IPS-18c (cell line): ENCODE results near the gene ZPLD1.

Source experiments
- H3K4me3 ChIP-seq: 2 replicates; pipeline ENCODE4 v1.7.0; 2013; ENCODE audit warnings: low read depth, mild to moderate bottlenecking, low read length, moderate library complexity; ENCODE audit not compliant: insufficient read depth
- H3K9me3 ChIP-seq: one replicate; pipeline ENCODE4 v1.6.1; 2013; ENCODE audit warnings: mild to moderate bottlenecking, low read length, moderate library complexity; ENCODE audit not compliant: control insufficient read depth, insufficient read depth

ZPLD1 gene

DNA sequence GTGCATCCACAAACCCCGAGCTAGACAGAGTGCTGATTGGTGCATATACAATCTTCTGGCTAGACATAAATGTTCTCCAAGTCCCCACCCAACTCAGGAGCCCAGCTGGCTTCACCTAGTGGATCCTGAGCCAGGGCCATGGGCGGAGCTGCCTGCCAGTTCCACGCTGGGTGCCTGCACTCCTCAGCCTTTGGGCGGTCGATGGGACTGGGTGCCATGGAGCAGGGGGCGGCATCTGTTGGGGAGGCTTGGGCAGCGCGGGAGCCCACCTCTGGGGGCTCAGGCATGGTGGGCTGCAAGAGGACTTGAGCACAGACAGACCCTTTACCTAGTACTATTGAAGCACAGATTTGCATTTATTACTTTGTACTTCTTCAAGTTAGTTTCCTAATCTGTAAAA lies 57.5 kb downstream of the ZPLD1 start:
- H3K9me3 ChIP-seq: no peaks in the 10 kb centered on the region
- no peak overlapping the region for H3K4me3 ChIP-seq

DNA sequence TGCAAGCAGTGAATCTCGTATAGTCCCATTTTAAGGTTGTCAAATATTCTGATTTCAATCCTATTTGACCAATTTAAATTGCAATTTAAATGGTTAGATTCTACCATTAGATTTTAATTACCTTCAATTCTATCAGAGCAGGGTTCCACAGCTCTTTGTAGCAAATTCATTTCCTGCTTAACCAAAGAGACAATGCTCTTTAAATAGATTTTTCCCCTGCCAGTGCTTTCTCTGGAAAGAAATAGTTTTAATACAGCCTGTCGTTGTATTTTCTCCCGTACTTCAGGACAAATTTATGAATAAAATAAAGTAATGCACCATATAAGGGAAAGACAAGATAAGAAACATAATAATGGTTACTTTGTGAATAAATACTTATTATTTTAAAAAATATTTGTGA lies 62.8 kb downstream of the ZPLD1 start:
- Histone ChIP-seq H3K4me3 (no peak overlapping the region), H3K9me3 (no peaks in the 10 kb centered on the region)

DNA sequence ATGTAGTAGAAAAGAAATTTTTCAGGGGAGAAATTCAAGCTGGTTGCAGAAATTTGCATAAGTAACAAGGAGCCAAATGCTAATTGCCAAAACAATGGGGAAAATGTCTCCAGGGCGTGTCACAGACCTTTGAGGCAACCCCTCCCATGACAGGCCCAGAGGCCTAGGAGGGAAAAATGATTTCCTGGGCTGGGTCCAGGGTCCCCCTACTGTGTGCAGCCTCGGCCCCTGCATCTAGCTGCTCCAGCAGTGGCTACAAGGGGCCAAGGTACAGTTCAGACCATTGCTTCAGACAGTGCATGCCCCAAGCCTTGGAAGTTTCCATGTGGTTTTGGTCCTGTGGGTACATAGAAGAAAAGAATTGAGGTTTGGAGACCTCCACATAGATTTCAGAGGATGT lies 70.7 kb downstream of the ZPLD1 start:
- peaks cover 4% of the 10 kb centered on the region for H3K9me3 ChIP-seq
- no peak overlapping the region for H3K4me3 ChIP-seq

DNA sequence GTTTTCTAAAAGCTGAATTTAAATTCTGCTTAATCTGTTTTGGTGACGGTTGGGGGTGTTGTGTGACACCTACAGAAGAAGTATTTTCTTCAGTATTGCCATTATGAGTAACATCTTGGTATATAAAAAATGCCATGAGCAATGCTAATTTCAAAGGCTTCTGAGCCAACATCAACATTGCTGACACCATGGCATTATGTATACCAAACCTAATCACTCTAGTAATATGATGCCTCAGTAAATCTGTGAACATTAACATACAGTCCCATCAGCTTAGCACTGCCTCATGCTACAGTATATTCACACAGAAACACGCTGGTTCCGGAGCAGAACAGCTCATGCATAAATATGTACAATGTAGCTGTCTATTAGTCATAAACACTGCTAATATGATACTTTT lies 75.8 kb downstream of the ZPLD1 start:
- H3K4me3 ChIP-seq: no peak overlapping the region
- peaks cover under 1% of the 10 kb centered on the region for H3K9me3 ChIP-seq

DNA sequence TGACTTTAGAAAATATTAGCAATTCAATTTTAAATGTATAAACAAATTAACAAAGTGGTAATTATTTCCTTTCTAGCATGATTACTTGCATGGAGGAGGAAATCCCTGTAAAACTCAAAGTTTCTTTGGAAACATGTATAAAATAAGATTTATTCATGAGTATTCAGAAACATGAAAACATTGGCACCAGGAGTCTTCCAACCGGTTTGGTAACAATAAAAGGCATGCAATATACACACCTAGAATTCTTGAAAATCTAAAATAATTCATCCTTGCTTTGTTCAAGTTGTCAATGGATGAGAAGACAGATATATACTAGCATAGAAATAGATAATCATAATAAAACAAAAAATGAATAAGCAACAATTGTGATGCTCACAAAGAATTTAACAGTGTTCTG lies 76.4 kb downstream of the ZPLD1 start:
- no peak overlapping the region for H3K4me3 ChIP-seq
- no peaks in the 10 kb centered on the region for H3K9me3 ChIP-seq

DNA sequence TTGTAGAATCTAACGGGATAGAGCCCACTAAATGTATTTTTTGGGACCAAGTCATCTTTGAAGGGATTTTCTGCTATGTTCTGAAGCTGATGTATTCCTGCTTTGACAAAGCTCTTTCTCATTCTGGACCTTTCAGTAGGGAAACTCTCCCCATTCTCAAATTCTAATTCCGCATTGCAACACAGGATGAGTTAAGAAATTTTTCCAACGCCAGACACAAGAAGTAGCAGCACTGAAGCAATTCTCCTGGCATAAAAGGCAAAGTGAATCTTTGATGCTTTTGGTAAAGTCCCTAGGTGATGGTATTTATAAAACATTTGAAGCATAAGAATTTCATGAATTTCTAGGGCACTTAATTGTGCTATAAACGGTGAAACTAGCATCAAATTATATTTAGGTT lies 76.8 kb downstream of the ZPLD1 start:
- H3K4me3 ChIP-seq: no peak overlapping the region
- H3K9me3 ChIP-seq: no peaks in the 10 kb centered on the region

DNA sequence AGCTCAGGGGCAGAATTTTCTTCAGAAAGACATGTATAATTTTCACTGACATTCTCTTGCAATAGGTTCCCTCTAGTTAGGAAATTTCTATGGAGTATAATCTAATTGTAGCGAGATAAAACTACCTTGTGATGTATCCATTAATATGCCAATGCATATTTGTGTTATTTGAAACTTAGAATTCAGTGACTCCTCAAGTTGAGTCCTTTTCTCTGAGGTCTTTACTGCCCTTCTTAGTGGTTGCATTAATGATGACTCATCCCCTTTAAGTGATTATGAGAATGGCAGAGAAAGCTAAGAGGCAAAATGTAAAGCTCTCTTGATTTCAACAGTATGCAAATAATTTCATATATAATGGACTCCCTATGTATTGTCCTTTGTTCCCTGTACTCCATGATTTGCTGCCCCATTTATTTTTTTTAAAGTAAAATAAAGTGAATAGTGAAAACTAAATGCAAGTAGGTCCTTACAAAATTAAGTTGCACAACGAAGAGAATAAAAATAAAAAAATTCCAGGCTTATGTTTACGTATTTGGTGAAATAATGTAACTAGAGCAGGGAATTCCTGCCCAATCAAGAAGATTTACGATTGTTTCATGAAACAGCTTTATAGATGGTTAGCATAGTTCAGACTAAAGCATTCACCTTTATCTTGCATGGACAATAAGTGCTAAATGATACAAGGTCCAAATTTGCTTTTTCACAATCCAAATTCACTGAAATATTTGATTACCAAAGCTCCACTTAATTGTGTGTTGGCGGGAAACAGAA lies 78.1 kb downstream of the ZPLD1 start:
- no peak overlapping the region for H3K4me3 ChIP-seq
- H3K9me3 ChIP-seq: no peaks in the 10 kb centered on the region

DNA sequence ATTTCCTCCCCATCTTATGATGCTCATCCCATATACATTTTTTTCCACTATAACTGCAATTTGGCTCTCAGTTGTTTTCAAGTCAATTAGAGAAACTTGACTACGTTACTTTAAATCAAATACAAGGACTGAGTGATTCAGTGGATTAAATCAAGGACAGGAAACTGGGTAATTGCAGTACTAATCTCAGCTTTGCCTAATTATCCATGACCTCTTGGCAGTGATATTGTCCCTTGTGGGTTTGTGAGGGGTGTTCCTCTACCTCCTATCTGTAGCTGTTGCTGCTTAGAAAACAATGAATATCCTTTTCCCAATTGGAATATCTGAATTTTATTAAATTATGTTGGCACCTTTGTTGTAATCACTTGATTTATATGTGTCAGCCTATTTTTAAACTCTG lies 79.4 kb downstream of the ZPLD1 start:
- H3K4me3 ChIP-seq: no peak overlapping the region
- no peaks in the 10 kb centered on the region for H3K9me3 ChIP-seq

DNA sequence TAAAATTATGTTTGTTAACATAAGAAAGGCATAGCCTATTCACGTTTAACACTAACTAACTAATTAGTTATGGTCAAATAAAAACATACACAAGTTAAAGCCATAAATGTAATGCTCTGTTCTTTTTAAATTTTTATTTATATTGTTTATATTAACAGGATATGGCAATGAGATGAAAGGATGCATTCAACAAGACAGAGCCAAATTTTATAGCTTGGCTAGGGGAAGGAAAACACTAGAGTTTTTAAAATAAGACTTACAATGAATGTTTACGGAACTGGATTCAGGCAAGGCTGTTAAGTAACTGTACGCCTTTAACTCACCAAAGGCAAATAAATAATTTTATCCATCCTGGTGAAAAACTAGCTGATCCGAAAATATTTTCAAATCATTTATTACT lies 86.4 kb downstream of the ZPLD1 start:
- Histone ChIP-seq H3K9me3 (no peaks in the 10 kb centered on the region), H3K4me3 (no peak overlapping the region)

DNA sequence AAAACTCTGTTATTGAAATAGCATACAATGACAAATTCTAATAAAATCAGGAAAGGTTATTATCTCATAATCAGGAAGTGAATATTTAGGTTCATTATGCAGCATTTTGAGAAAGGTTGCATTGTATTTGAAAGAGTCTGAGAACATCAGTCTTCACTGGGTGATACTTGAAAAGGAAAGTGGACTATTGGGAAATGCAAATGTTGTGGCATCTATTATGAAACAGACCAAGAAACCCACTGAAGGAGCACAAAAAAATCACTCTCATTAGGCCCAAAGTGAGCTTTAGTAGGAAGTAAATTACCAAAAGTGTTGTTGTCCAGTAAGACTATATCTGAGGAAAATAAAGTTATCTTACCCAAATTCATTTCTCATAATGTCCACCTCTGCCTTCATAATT lies 90.8 kb downstream of the ZPLD1 start:
- Histone ChIP-seq H3K9me3 (no peaks in the 10 kb centered on the region), H3K4me3 (no peak overlapping the region)

DNA sequence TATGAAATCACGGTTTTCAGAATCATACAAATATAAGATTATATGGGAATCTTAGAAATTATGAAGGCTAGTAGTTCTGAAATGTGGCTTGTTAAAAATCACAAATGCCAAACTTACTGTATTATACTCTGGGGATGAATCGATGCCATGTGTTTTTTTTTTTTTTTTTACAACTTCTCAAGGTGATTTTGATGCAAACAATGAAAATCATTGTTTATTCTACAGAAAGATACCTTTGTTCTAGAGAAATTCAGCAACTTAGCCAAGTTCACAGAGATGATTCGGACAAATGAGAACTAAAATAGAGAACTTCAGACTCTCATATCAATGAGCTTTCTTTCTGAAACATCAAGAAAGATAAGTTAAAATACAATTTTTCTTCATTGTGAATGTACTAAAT lies 92.0 kb downstream of the ZPLD1 start:
- no peaks in the 10 kb centered on the region for H3K9me3 ChIP-seq

DNA sequence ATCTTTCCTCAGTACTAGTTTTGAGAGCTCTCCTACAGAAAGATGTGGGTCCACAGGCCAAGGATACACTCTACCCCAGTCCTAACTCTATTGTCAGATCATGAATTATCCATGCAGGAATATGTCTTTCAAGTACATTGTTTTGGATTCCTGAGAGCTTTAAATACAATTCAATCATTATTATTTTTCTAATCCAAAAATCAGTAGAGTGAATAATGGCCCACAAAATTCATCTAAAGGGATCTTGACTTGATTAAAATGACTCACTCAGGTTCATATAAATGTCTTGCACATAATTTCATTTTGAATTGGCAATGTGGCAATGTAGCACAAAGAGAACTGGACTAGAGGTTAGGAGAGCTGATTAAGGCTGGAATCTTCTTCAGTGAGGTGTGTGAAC lies 93.9 kb downstream of the ZPLD1 start:
- Histone ChIP-seq H3K9me3 (no peaks in the 10 kb centered on the region), H3K4me3 (no peak overlapping the region)

More for the DNA sequence above, 92.0 kb downstream of the ZPLD1 start:
- no peak overlapping the region for H3K4me3 ChIP-seq
